Peyer's patch (tissue), 4 donors: ENCODE measurements around the gene TLR3.

Experiments used
- POLR2A ChIP-seq, 2 donors: fragments of 450-650 bp; IDR thresholded peaks; one replicate each; pipeline ENCODE4 v1.5.1; 2017; ENCODE audit warnings: antibody characterized with exemption in 2 of 2, mild to moderate bottlenecking in 2 of 2, moderate library complexity in 2 of 2
- TF ChIP-seq, protein P1 (sequence below), 6 experiments: fragments of 450-650 bp in 4 of 6; fragments of 200-600 bp in 2 of 6; sonication (generic) in 1 of 6; IDR thresholded peaks; one replicate each; pipeline ENCODE4 v1.5.1; 2017 to 2019; ENCODE audit warnings: antibody characterized with exemption in 6 of 6, mild to moderate bottlenecking in 3 of 6, moderate library complexity in 1 of 6

DNA sequence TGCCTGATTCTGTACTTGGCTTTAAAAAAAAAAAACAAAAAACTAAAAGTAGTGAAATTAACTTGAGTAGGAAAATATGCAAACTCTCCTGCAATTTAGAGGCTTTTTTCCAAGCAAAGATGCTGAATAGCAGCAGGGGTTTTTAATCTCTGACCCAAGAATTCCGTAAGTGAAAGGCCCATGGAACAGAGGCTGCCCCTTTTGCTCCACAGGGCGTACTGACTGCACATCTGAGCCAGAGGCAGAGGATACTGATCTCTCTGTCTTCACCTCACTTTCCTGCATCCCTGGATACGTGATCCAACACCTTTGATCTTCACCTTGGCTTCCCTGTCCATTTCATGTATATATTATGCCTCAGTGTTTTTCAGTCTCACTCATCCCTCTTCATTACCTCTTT lies 39.4 kb downstream of the TLR3 start:
- no peak for TF ChIP-seq POLR2A (IDR thresholded peaks at IDR 0.05)
- TF ChIP-seq, protein P1, sequence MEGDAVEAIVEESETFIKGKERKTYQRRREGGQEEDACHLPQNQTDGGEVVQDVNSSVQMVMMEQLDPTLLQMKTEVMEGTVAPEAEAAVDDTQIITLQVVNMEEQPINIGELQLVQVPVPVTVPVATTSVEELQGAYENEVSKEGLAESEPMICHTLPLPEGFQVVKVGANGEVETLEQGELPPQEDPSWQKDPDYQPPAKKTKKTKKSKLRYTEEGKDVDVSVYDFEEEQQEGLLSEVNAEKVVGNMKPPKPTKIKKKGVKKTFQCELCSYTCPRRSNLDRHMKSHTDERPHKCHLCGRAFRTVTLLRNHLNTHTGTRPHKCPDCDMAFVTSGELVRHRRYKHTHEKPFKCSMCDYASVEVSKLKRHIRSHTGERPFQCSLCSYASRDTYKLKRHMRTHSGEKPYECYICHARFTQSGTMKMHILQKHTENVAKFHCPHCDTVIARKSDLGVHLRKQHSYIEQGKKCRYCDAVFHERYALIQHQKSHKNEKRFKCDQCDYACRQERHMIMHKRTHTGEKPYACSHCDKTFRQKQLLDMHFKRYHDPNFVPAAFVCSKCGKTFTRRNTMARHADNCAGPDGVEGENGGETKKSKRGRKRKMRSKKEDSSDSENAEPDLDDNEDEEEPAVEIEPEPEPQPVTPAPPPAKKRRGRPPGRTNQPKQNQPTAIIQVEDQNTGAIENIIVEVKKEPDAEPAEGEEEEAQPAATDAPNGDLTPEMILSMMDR (IDR thresholded peaks at IDR 0.05): no peak
